Endothelial cell of umbilical vein (primary cell): ENCODE measurements around the gene PANX1. TPM values are rescaled to one million over a fixed set of nuclear protein-coding genes. Genes with fewer than 3 reads are reported as not detected.

Source experiments
- BruUV-seq: library from RNA; stranded (reverse); fragments of 400-500 nt; replicated peaks from 2 replicates; lab custom pipeline; 2021; lab: Mats Ljungman, UMichigan
- CTCF ChIA-PET: fragments of 300-600, 350-600 bp; sonication (Branson Sonifier 250); formaldehyde crosslinking; loops from one replicate; lab custom pipeline; 2021; ENCODE audit warnings: antibody characterized with exemption, inconsistent platforms; lab: Charles Lee
- POLR2A ChIA-PET: fragments of 300-600, 350-600 bp; sonication (Branson Sonifier 250); formaldehyde crosslinking; loops from one replicate; lab custom pipeline; 2021; ENCODE audit warnings: antibody characterized with exemption, inconsistent platforms; lab: Charles Lee
- DNase-seq: peaks from one replicate; pipeline ENCODE4 v3.0.0-alpha.2; 2011; ENCODE audit warnings: low read depth, low spot score
- FAIRE-seq: peaks from 2 replicates; lab custom pipeline; 2011; peaks lifted over from hg19 to GRCh38; lab: Jason Lieb, UNC
- H2AFZ ChIP-seq: 2 replicates; pipeline ENCODE4 v1.6.0; 2012; ENCODE audit warnings: low read depth, low read length, control low read depth, inconsistent platforms
- H3K27ac ChIP-seq: 2 replicates; pipeline ENCODE4 v1.5.1; 2011; ENCODE audit warnings: low read depth, mild to moderate bottlenecking, control low read depth, low read length, moderate library complexity; ENCODE audit not compliant: insufficient read depth
- H3K27me3 ChIP-seq, 2 experiments: 2 replicates each; pipeline versions ENCODE4 v1.6.0 to v1.6.1; 2011; ENCODE audit warnings: low read length in 2 of 2, mixed read lengths in 1 of 2; ENCODE audit not compliant: control insufficient read depth in 2 of 2, insufficient read depth in 2 of 2
- H3K36me3 ChIP-seq, 2 experiments: 2 replicates in 1 of 2; 3 replicates in 1 of 2; pipeline ENCODE4 v1.5.1; 2011; ENCODE audit warnings: low read length in 2 of 2, mild to moderate bottlenecking in 1 of 2, moderate library complexity in 1 of 2; ENCODE audit not compliant: control insufficient read depth in 2 of 2, insufficient read depth in 2 of 2; ENCODE audit errors: extremely low read depth in 1 of 2
- H3K4me1 ChIP-seq: 3 replicates; pipeline ENCODE4 v1.5.1; 2011; ENCODE audit warnings: mild to moderate bottlenecking, low read length; ENCODE audit not compliant: control insufficient read depth, insufficient read depth; ENCODE audit errors: extremely low read depth
- H3K4me2 ChIP-seq: 2 replicates; pipeline ENCODE4 v1.6.1; 2011; ENCODE audit warnings: low read length, control low read depth, mixed read lengths; ENCODE audit not compliant: insufficient read depth
- H3K4me3 ChIP-seq, 3 experiments: fragments of 200-600 bp in 1 of 3; sonication (generic), shearing (Covaris generic) in 1 of 3; replicated peaks in 1 of 3; 2 replicates each; pipeline ENCODE4 v1.5.1; 2011 to 2016; ENCODE audit warnings: control low read depth in 3 of 3, low read length in 3 of 3, mild to moderate bottlenecking in 2 of 3, inconsistent platforms in 1 of 3, low read depth in 1 of 3, moderate library complexity in 1 of 3; ENCODE audit not compliant: insufficient read depth in 1 of 3
- H3K79me2 ChIP-seq: 2 replicates; pipeline ENCODE4 v1.6.0; 2012; ENCODE audit warnings: low read length, inconsistent platforms; ENCODE audit not compliant: control insufficient read depth, insufficient read depth
- H3K9ac ChIP-seq: replicated peaks from 2 replicates; pipeline ENCODE3; 2011; ENCODE audit warnings: low read length, control low read depth; ENCODE audit not compliant: insufficient read depth; ENCODE audit errors: extremely low read depth
- H3K9me1 ChIP-seq: replicated peaks from 3 replicates; pipeline ENCODE4 v1.6.0; 2011; ENCODE audit warnings: mild to moderate bottlenecking, low read length; ENCODE audit not compliant: control insufficient read depth, insufficient read depth; ENCODE audit errors: extremely low read depth
- H3K9me3 ChIP-seq: replicated peaks from 2 replicates; pipeline ENCODE4 v1.5.1; 2012; ENCODE audit warnings: low read length, inconsistent platforms; ENCODE audit not compliant: control insufficient read depth, insufficient read depth
- H4K20me1 ChIP-seq: replicated peaks from 2 replicates; pipeline ENCODE3; 2011; ENCODE audit warnings: mild to moderate bottlenecking, low read length; ENCODE audit not compliant: control insufficient read depth, insufficient read depth; ENCODE audit errors: extremely low read depth
- FOS ChIP-seq: IDR thresholded peaks from 2 replicates; pipeline ENCODE4 v1.6.1; 2011; ENCODE audit warnings: mild to moderate bottlenecking, low read length, moderate library complexity, borderline replicate concordance; ENCODE audit not compliant: insufficient read depth
- GATA2 ChIP-seq: IDR thresholded peaks from 2 replicates; pipeline ENCODE4 v1.7.0; 2011; ENCODE audit warnings: low read depth, mild to moderate bottlenecking, moderate library complexity, mixed read lengths, low read length; ENCODE audit not compliant: insufficient read length, insufficient read depth
- JUN ChIP-seq: IDR thresholded peaks from 2 replicates; pipeline ENCODE4 v1.6.1; 2011; ENCODE audit warnings: borderline replicate concordance, low read depth; ENCODE audit not compliant: insufficient read length, insufficient read depth
- POLR2AphosphoS5 ChIP-seq: IDR thresholded peaks from 2 replicates; pipeline ENCODE4 v1.6.1; 2012; ENCODE audit warnings: low read depth, mild to moderate bottlenecking, control low read depth, low read length, moderate library complexity; ENCODE audit not compliant: insufficient read depth
- dilution Hi-C: fragments of 300-500 bp; cut with MboI; formaldehyde crosslinking; loops from one replicate; pipeline ENCODE4 v1.15.0; 2019; ENCODE audit warnings: low sequenced_read_pairs; ENCODE audit not compliant: extremely low pct_ligation_motif_present
- intact Hi-C: fragments of 100-400 bp; cut with micrococcal nuclease; formaldehyde crosslinking; loops from one replicate; pipeline ENCODE4 v1.10.0; 2022
- polyA plus RNA-seq, 4 experiments: library from polyadenylated mRNA; depleted of rRNA in 3 of 4; stranded (reverse) in 3 of 4; unstranded in 1 of 4; fragments of >200 nt; gene quantifications; 2 replicates each; pipeline versions ENCODE4 v1.2.1 to v1.2.3, GENCODE V29; 2011 to 2012; ENCODE audit warnings: missing spikeins in 1 of 4
- total RNA-seq: library from RNA; stranded (reverse); gene quantifications from 2 replicates; pipeline ENCODE4 v1.2.3, GENCODE V29; 2021

Gene PANX1
- total and polyA plus RNA-seq, 2 donors (not counting 3 experiments of a cell fraction or from before 2014, with no cell fraction given), result 9.5 to 20.9 TPM

DNA sequence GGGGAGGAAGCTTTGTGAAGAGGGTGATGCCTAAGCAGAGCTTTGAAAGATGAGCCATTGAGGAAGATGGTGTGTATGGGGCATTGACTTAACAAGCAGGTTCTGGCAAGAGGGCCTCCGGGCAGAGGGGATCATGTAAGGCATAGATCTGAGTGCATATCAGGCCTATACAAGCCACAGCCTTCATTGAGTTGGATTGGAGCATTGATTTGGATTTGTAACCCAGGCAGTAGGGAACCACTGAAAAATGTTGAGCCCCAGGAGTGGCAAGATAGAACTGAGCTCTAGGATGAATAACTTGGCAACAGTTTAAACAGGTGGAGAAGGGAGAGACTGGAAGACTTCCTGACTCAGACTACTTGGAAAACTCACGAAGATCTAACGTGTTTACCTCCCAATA lies 21.4 kb downstream of the PANX1 start:
- DNase-seq (no peak), FAIRE-seq (no peak)
- Histone ChIP-seq H3K27ac (no peak overlapping the region), H3K4me2 (no peak overlapping the region), H2AFZ (no peak overlapping the region), H3K9me1 (no peaks in the 10 kb centered on the region), H3K27me3 (no peaks in the 10 kb centered on the region), H3K4me3 (no peak overlapping the region), H3K9ac (no peak overlapping the region), H4K20me1 (no peaks in the 10 kb centered on the region), H3K79me2 (peaks cover 64% of the 10 kb centered on the region), H3K9me3 (no peaks in the 10 kb centered on the region), H3K36me3 (no peaks in the 10 kb centered on the region), H3K4me1 (peaks cover 34% of the 10 kb centered on the region)
- TF ChIP-seq FOS, result no peak
- TF ChIP-seq JUN, result no peak
- BruUV-seq, result no TSS peak
- dilution Hi-C loops, result no loop called here
- intact Hi-C loops, result no loop called here
- ChIA-PET POLR2A (interaction anchor here (1.0 kb wide), 1 partner anchor 21 kb away, joined by 3 read pairs; the partner anchor contains the start of gene PANX1), CTCF (interaction anchor here (0.8 to 2.1 kb wide), 6 partner anchors 10 to 34 kb away, joined by 3 to 11 read pairs (median 6); partner anchors contain the start of gene PANX1)

GRCh38 chr11:94150704-94151685 lies 22.4 kb downstream of the PANX1 start:
- dilution Hi-C loops, result no loop called here
- no peak overlapping the region for H3K9ac ChIP-seq
- H3K9me3 ChIP-seq, result no peaks in the 10 kb centered on the region
- H2AFZ ChIP-seq, result no peak overlapping the region
- DNase-seq (no peak), FAIRE-seq (no peak)
- H4K20me1 ChIP-seq, result no peaks in the 10 kb centered on the region
- no peak overlapping the region for H3K4me2 ChIP-seq
- ChIA-PET CTCF (interaction anchor here (1.1 to 3.2 kb wide), 4 partner anchors 16 to 34 kb away, joined by 3 to 17 read pairs (median 9); partner anchors contain the start of gene PANX1), POLR2A (no interaction called here)
- H3K36me3 ChIP-seq, result no peaks in the 10 kb centered on the region
- intact Hi-C loops, result no loop called here
- H3K27ac ChIP-seq, result no peak overlapping the region
- H3K4me3 ChIP-seq, result no peak overlapping the region
- H3K27me3 ChIP-seq, result no peaks in the 10 kb centered on the region
- no TSS peak for BruUV-seq
- H3K4me1 ChIP-seq, result peaks cover 34% of the 10 kb centered on the region
- no peaks in the 10 kb centered on the region for H3K9me1 ChIP-seq
- no peak for TF ChIP-seq FOS
- no peak for TF ChIP-seq POLR2AphosphoS5
- TF ChIP-seq GATA2, result no peak
- H3K79me2 ChIP-seq, result peaks cover 63% of the 10 kb centered on the region
